Amygdala (tissue), 56 donors: ENCODE results near the gene PCAT6.

ENCODE experiments used
- DNase-seq, 56 donors: peaks; one replicate each; lab custom pipeline; 2025; lab: John Stamatoyannopoulos, UW

The PCAT6 gene

GRCh38 chr1:202843081-202843480, 32.3 kb downstream of the PCAT6 start:
- peak in 28 of 56 donors; percentile 8 to 46 (median 16) for DNase-seq

DNA sequence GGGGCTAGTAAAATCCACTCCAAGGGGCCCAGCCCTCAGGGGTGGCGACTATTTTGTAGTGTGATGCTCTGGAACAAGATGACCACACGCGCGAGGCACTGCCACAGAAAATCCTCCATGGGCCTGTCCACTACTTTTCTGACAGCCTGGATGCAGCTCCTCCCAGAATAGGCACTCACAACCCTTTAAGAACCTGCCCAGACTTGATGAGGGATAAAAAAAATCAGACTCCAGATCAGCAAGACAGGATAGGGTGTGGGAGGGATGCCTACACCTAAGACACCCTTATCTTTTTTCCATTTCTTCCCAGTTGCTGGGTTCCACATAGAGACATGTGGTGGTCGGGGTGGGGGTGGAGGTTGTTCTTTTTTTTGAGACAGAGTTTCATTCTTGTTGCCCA, 33.5 kb downstream of the PCAT6 start:
- DNase-seq, result no peak

GRCh38 chr1:202844935-202845334, 34.2 kb downstream of the PCAT6 start:
- no peak for DNase-seq

GRCh38 chr1:202848191-202848542, 37.4 kb downstream of the PCAT6 start:
- DNase-seq, result peak in 8 of 56 donors; percentile 3 to 56 (median 12)

DNA sequence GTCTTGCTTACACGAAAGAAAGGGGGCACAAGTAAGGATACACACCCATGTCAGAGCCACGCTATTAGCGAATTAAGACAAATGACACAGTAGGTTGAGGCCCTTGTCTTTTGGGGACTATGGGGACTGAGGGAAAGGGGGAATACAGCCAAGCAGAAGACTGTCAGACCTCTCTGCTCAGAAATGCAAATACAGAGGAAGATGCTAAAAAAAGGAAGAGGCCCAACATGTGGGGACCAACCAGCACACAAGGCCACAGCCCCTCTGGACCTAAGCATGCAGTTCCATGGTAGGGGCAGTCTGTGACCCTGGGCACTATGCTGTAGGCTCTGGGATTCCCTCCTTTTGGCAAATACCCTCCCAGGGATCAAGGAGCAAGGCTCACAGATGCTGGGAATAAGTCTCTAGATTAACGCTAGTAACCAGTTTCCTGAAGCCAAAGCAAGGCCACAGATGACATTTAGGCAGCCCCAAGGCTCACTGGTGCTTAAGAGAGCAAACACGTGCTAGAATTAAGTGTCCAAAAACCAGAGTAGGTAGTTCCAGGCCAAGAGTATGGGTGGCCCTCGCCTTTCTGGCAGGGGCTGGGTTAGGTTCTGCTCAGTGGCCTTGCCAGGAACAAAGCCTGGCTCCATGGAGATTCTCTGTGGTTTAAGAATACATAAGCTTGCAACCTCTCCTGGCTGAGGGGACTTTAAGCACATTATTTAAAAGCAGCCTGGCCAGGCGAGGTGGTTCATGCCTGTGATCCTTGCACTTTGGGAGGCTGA, 40.0 kb downstream of the PCAT6 start:
- peak in 3 of 56 donors; percentile 4 to 11 (median 7) for DNase-seq

DNA sequence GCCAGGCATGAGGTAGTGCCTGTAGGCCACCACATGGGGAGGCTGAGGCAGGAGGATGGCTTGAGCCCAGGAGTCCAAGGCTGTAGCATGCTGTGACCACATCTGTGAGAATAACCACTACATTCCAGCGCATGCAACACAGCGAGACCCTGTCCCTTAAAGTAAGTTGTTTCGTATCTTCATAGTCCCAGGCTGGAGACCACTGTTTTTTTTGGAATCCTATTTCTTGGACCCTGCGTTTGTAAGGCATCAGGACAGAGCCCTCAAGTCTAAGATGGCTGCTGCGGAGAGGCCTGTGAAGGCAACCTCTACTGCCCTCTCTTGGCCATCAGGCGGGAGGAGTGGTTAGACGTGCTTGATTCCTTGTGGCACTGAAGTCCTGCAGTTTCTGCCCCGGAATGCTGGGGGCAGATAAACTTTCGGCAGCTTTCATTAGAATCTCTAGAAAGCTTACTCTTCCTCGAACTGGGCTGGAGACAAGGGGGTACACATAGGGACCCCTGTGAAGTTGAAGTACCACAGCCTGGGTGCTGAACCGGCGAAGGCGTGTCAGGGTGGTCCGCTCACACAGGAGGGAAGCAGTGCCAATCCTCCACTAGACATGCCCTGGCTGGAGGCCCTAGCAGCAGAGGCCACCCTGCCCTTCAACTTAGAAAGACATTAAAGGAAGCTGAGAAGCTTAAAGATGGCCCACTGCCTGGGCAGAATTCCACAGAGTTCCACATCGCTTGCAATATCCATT, 41.6 kb downstream of the PCAT6 start:
- no peak for DNase-seq

DNA sequence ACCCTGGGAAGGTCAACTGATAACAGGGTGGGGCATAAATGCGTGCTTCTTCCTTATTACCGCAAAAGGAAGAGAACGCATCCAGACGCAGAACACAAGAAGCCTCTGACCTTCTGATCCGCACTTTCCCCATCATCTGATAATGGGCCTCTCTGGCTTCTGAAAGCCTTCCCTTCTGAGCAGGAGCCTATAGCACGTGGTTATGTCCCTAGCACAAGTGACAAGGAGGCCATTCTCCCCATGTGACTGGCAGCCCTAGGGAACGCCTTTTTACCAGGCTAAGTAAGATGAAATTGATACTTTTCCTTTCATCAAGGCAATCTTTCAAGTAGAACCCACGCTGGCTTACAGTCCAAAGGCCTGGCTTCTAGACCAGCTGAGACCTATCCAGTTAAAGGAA, 44.0 kb downstream of the PCAT6 start:
- no peak for DNase-seq

GRCh38 chr1:202856014-202856413, 45.3 kb downstream of the PCAT6 start:
- no peak for DNase-seq

- DNase-seq, result no peak
These were observed 46.4 kb downstream of the PCAT6 start for GRCh38 chr1:202857136-202857610.

GRCh38 chr1:202858331-202858730, 47.6 kb downstream of the PCAT6 start:
- no peak for DNase-seq

GRCh38 chr1:202858789-202859414, 48.1 kb downstream of the PCAT6 start:
- no peak for DNase-seq

DNA sequence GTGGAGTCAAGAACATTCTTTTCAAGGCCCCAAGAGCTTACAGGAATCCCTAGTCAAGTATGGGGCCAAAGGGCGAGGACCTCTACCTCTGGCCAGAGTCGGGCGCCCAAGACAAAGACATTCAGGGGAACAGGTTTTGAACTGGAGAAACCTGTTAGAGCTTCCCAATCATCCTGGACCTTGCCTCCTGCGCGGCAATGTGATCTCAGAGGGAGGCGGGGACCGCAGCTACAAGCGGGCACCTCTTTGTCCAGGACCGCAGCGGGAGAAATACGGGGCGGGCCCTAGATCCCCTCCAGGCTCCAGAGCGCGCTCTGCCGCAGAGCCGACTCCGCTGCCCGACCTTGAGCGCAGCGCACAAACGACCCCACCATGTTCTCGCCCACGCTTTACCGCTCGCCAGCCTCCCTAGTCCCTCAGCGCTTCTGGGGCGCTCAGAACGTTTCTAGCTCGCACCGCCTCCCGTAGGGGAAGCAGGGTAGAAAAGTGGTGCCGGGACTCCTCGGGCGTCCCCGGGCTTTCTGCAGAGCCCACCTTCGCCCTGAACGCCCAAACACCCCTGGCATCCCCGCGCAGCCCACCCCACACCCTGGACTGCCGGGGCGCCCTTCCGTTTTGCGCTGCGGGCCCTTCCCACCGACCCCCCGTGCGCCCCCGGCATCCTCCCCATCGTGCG, 50.1 kb downstream of the PCAT6 start:
- DNase-seq, result peak in 19 of 56 donors; percentile 10 to 60 (median 26)
